H1 (cell line): ENCODE results near the gene SVEP1. TPM values are rescaled to one million over a fixed set of nuclear protein-coding genes. Genes with fewer than 3 reads are reported as not detected.

ENCODE experiments used
- CTCF ChIA-PET: fragments of 300-600 bp; sonication (Branson Sonifier 250); formaldehyde crosslinking; loops from one replicate; lab custom pipeline; 2021; ENCODE audit not compliant: partially characterized antibody; lab: Charles Lee
- POLR2A ChIA-PET: fragments of 300-600 bp; sonication (Branson Sonifier 250); formaldehyde crosslinking; loops from one replicate; lab custom pipeline; 2021; ENCODE audit warnings: inconsistent platforms; ENCODE audit not compliant: partially characterized antibody; lab: Charles Lee
- DNase-seq, 2 experiments: peaks; one replicate each; pipeline versions ENCODE4 v3.0.0 to v3.0.0-alpha.2; 2010 to 2022; ENCODE audit warnings: low spot score in 2 of 2, low read depth in 1 of 2, mixed read lengths in 1 of 2
- FAIRE-seq: peaks from 2 replicates; lab custom pipeline; 2011; peaks lifted over from hg19 to GRCh38; lab: Jason Lieb, UNC
- H2AFZ ChIP-seq: 2 replicates; pipeline ENCODE4 v1.8.1; 2012; ENCODE audit warnings: low read length, inconsistent platforms
- H2AK5ac ChIP-seq: 2 replicates; pipeline ENCODE4 v1.6.1; 2013; ENCODE audit warnings: low read depth, low read length
- H2BK120ac ChIP-seq: replicated peaks from 2 replicates; pipeline ENCODE3; 2013; ENCODE audit warnings: low read depth, low read length, inconsistent platforms
- H2BK12ac ChIP-seq: 2 replicates; pipeline ENCODE4 v1.6.1; 2013; ENCODE audit warnings: low read depth, low read length
- H2BK15ac ChIP-seq: 2 replicates; pipeline ENCODE4 v1.6.1; 2013; ENCODE audit warnings: low read length
- H2BK20ac ChIP-seq: 2 replicates; pipeline ENCODE4 v1.6.1; 2013; ENCODE audit warnings: low read length
- H2BK5ac ChIP-seq: 2 replicates; pipeline ENCODE4 v1.6.1; 2013; ENCODE audit warnings: low read depth, low read length
- H3K14ac ChIP-seq: 2 replicates; pipeline ENCODE4 v1.6.1; 2013; ENCODE audit warnings: inconsistent platforms; ENCODE audit not compliant: insufficient read length
- H3K18ac ChIP-seq: 2 replicates; pipeline ENCODE4 v1.6.1; 2013; ENCODE audit warnings: low read length; ENCODE audit errors: extremely low read depth
- H3K23ac ChIP-seq: 2 replicates; pipeline ENCODE4 v1.6.1; 2013; ENCODE audit warnings: inconsistent platforms; ENCODE audit not compliant: insufficient read length
- H3K23me2 ChIP-seq: 2 replicates; pipeline ENCODE4 v1.6.1; 2013; ENCODE audit warnings: low read depth, low read length
- H3K27ac ChIP-seq: 2 replicates; pipeline ENCODE4 v1.6.1; 2011; ENCODE audit warnings: low read depth, low read length, inconsistent platforms
- H3K27me3 ChIP-seq, 4 experiments: replicated peaks in 1 of 4; 1 replicate in 1 of 4; 2 replicates in 3 of 4; pipeline versions ENCODE4 v1.6.1 to v1.8.1; 2011 to 2013; ENCODE audit warnings: low read length in 3 of 4, mild to moderate bottlenecking in 3 of 4, inconsistent platforms in 2 of 4, mixed read lengths in 2 of 4, moderate library complexity in 1 of 4; ENCODE audit not compliant: control insufficient read depth in 3 of 4, insufficient read depth in 3 of 4; ENCODE audit errors: extremely low read depth in 1 of 4
- H3K36me3 ChIP-seq, 4 experiments: 2 replicates each; pipeline versions ENCODE4 v1.6.1 to v1.8.1; 2011 to 2013; ENCODE audit warnings: mild to moderate bottlenecking in 4 of 4, low read length in 3 of 4, moderate library complexity in 2 of 4, control low read depth in 1 of 4, inconsistent platforms in 1 of 4; ENCODE audit not compliant: insufficient read depth in 4 of 4, control insufficient read depth in 2 of 4
- H3K4ac ChIP-seq: replicated peaks from 2 replicates; pipeline ENCODE3; 2013; ENCODE audit warnings: low read length, low read depth, mixed read lengths, inconsistent platforms; ENCODE audit not compliant: insufficient read length
- H3K4me1 ChIP-seq, 4 experiments: replicated peaks in 1 of 4; 1 replicate in 1 of 4; 2 replicates in 3 of 4; pipeline versions ENCODE4 v1.6.1 to v1.8.1; 2011 to 2013; ENCODE audit warnings: low read length in 3 of 4, inconsistent platforms in 2 of 4, mixed read lengths in 1 of 4; ENCODE audit not compliant: insufficient read depth in 4 of 4, control insufficient read depth in 3 of 4
- H3K4me2 ChIP-seq, 2 experiments: 2 replicates each; pipeline versions ENCODE4 v1.6.1 to v1.8.1; 2011 to 2013; ENCODE audit warnings: low read depth in 2 of 2, low read length in 2 of 2, control low read depth in 1 of 2, inconsistent platforms in 1 of 2, mild to moderate bottlenecking in 1 of 2; ENCODE audit not compliant: insufficient read depth in 1 of 2
- H3K4me3 ChIP-seq, 4 experiments: fragments of 200-600, 300-600 bp in 1 of 4; sonication (generic), shearing (Covaris generic), sonication (Bioruptor Twin) in 1 of 4; 2 replicates each; pipeline versions ENCODE4 v1.5.1 to v1.8.1; 2011 to 2016; ENCODE audit warnings: low read length in 4 of 4, low read depth in 3 of 4, control low read depth in 2 of 4, inconsistent platforms in 2 of 4, mild to moderate bottlenecking in 2 of 4, mixed read lengths in 1 of 4, moderate library complexity in 1 of 4; ENCODE audit not compliant: insufficient read depth in 2 of 4; ENCODE audit errors: extremely low read depth in 1 of 4
- H3K56ac ChIP-seq: replicated peaks from 2 replicates; pipeline ENCODE3; 2013; ENCODE audit warnings: low read depth, mild to moderate bottlenecking, mixed read lengths, low read length, inconsistent platforms; ENCODE audit not compliant: insufficient read length
- H3K79me1 ChIP-seq: 2 replicates; pipeline ENCODE4 v1.6.1; 2013; ENCODE audit warnings: low read depth, low read length, control low read depth
- H3K79me2 ChIP-seq, 2 experiments: 2 replicates each; pipeline versions ENCODE4 v1.6.1 to v1.8.1; 2012 to 2013; ENCODE audit warnings: low read length in 2 of 2, mild to moderate bottlenecking in 2 of 2, inconsistent platforms in 1 of 2; ENCODE audit not compliant: insufficient read depth in 2 of 2, control insufficient read depth in 1 of 2
- H3K9ac ChIP-seq, 4 experiments: replicated peaks in 1 of 4; 1 replicate in 1 of 4; 2 replicates in 3 of 4; pipeline versions ENCODE4 v1.6.1 to v1.8.1; 2011 to 2013; ENCODE audit warnings: low read depth in 3 of 4, low read length in 3 of 4, control low read depth in 2 of 4, mild to moderate bottlenecking in 2 of 4, moderate library complexity in 2 of 4, inconsistent platforms in 1 of 4; ENCODE audit errors: extremely low read depth in 1 of 4
- H3K9me3 ChIP-seq, 2 experiments: 2 replicates each; pipeline versions ENCODE4 v1.6.1 to v1.8.1; 2012 to 2013; ENCODE audit warnings: mild to moderate bottlenecking in 2 of 2, moderate library complexity in 2 of 2, control low read depth in 1 of 2, inconsistent platforms in 1 of 2, low read depth in 1 of 2, low read length in 1 of 2, mixed read lengths in 1 of 2; ENCODE audit not compliant: insufficient read depth in 2 of 2
- H4K20me1 ChIP-seq, 2 experiments: replicated peaks in 1 of 2; 2 replicates each; pipeline versions ENCODE3 to v1.8.1; 2011 to 2013; ENCODE audit warnings: inconsistent platforms in 2 of 2, low read length in 2 of 2, mild to moderate bottlenecking in 1 of 2; ENCODE audit not compliant: insufficient read depth in 2 of 2, control insufficient read depth in 1 of 2
- H4K5ac ChIP-seq: 2 replicates; pipeline ENCODE4 v1.6.1; 2013; ENCODE audit warnings: low read length, low read depth, mixed read lengths, inconsistent platforms; ENCODE audit not compliant: insufficient read length
- H4K8ac ChIP-seq: 2 replicates; pipeline ENCODE4 v1.8.0; 2013; ENCODE audit warnings: mild to moderate bottlenecking, moderate library complexity, low read length, inconsistent platforms; ENCODE audit not compliant: insufficient read depth; ENCODE audit errors: extremely low read depth
- H4K91ac ChIP-seq: replicated peaks from 2 replicates; pipeline ENCODE3; 2013; ENCODE audit warnings: low read length, mixed read lengths, inconsistent platforms; ENCODE audit not compliant: insufficient read length
- KDM5A ChIP-seq: fragments of 200-600 bp; IDR thresholded peaks from 2 replicates; pipeline ENCODE4 v1.7.1; 2012; ENCODE audit warnings: mild to moderate bottlenecking, low read length, inconsistent platforms, mixed read lengths
- SRF ChIP-seq: IDR thresholded peaks from 2 replicates; pipeline ENCODE4 v1.6.1; 2011; ENCODE audit warnings: mild to moderate bottlenecking, low read depth, low read length, moderate library complexity
- WGBS, 2 experiments: shearing (Covaris generic) in 1 of 2; methylation state at CpG; one replicate each; pipeline versions ENCODE4 v1.1.6 to v1.1.7; 2013 to 2015; ENCODE audit warnings: low lambda C conversion rate in 2 of 2, mixed read lengths in 2 of 2, inconsistent platforms in 1 of 2, low coverage in 1 of 2, missing lambda C conversion rate in 1 of 2; ENCODE audit not compliant: insufficient replicate concordance in 2 of 2, insufficient coverage in 1 of 2, insufficient read length in 1 of 2; ENCODE audit errors: extremely low coverage in 1 of 2, missing lambda C conversion rate in 1 of 2; 5-methylcytosine and 5-hydroxymethylcytosine counted together
- polyA plus RNA-seq, 7 experiments: library from polyadenylated mRNA; depleted of rRNA in 3 of 7; stranded (reverse) in 5 of 7; unstranded in 2 of 7; fragments of >200 nt in 5 of 7; fragments of 200-250 nt in 2 of 7; gene quantifications; 1 replicate in 5 of 7; 2 replicates in 1 of 7; 4 replicates in 1 of 7; pipeline versions ENCODE4 v1.2.1 to v1.2.3, GENCODE V29; 2011 to 2013; ENCODE audit warnings: missing spikeins in 2 of 7, mixed read lengths in 2 of 7
- total RNA-seq: library from RNA; stranded (reverse); fragmentation: NEBNext Ultra II Directional; extraction: Animal tissue kit (Norgen Biotek cat#: 25700); gene quantifications from 2 replicates; pipeline ENCODE4 v1.2.1, GENCODE V29; 2021

The SVEP1 gene
- total and polyA plus RNA-seq, 2 of the 8 experiments (the other 6 are each of a cell fraction or from before 2014, with no cell fraction given), result 0.11 to 0.37 TPM

- 58% methylated on average over 1 of the region's 1 CpG; no CpG with 5 or more reads in 1 of the 2 experiments for WGBS, 2 experiments
- ChIA-PET POLR2A (no interaction called here), CTCF (no interaction called here)
- Histone ChIP-seq H3K27me3 (no peaks in the 10 kb centered on the region), H3K56ac (no peak overlapping the region), H3K4ac (no peak overlapping the region), H3K9me3 (peaks cover 0 to 2% of the 10 kb centered on the region in 2 experiments; a peak in 1 of 4 replicates), H3K4me1 (no peaks in the 10 kb centered on the region), H3K18ac (no peak overlapping the region), H2BK15ac (no peak overlapping the region), H3K4me3 (no peak overlapping the region), H3K79me1 (no peaks in the 10 kb centered on the region), H3K4me2 (no peak overlapping the region), H2BK12ac (no peak overlapping the region), H2AFZ (no peak overlapping the region), H4K91ac (no peak overlapping the region), H4K5ac (no peak overlapping the region), H3K23me2 (no peaks in the 10 kb centered on the region; the same call in 1 of the 2 replicates)
- no peak for DNase-seq
- TF ChIP-seq KDM5A (no peak), SRF (0 out of 2 replicates have a peak, but pooled peaks have one; percentile 20)
- TF ChIP-seq, all 59 proteins: peak for 1
- Histone ChIP-seq H2AK5ac (no peak overlapping the region), H3K27ac (no peak overlapping the region), H2BK5ac (no peak overlapping the region), H3K9ac (no peak overlapping the region), H2BK120ac (no peak overlapping the region), H4K20me1 (no peaks in the 10 kb centered on the region), H3K14ac (no peak overlapping the region), H3K36me3 (no peaks in the 10 kb centered on the region), H3K23ac (no peak overlapping the region), H2BK20ac (no peak overlapping the region), H3K79me2 (no peaks in the 10 kb centered on the region), H4K8ac (no peak overlapping the region)
- no peak for FAIRE-seq
Measured at GRCh38 chr9:110328763-110329162, 250.8 kb downstream of the SVEP1 start.
